H1 (cell line): ENCODE measurements around the gene NR4A3. TPM values are rescaled to one million over a fixed set of nuclear protein-coding genes. Genes with fewer than 3 reads are reported as not detected.

Experiments used
- CTCF ChIA-PET: fragments of 300-600 bp; sonication (Branson Sonifier 250); formaldehyde crosslinking; loops from one replicate; lab custom pipeline; 2021; ENCODE audit not compliant: partially characterized antibody; lab: Charles Lee
- POLR2A ChIA-PET: fragments of 300-600 bp; sonication (Branson Sonifier 250); formaldehyde crosslinking; loops from one replicate; lab custom pipeline; 2021; ENCODE audit warnings: inconsistent platforms; ENCODE audit not compliant: partially characterized antibody; lab: Charles Lee
- DNase-seq, 2 experiments: peaks; one replicate each; pipeline versions ENCODE4 v3.0.0 to v3.0.0-alpha.2; 2010 to 2022; ENCODE audit warnings: low spot score in 2 of 2, low read depth in 1 of 2, mixed read lengths in 1 of 2
- FAIRE-seq: peaks from 2 replicates; lab custom pipeline; 2011; peaks lifted over from hg19 to GRCh38; lab: Jason Lieb, UNC
- H2AFZ ChIP-seq: 2 replicates; pipeline ENCODE4 v1.8.1; 2012; ENCODE audit warnings: low read length, inconsistent platforms
- H2AK5ac ChIP-seq: 2 replicates; pipeline ENCODE4 v1.6.1; 2013; ENCODE audit warnings: low read depth, low read length
- H2BK120ac ChIP-seq: replicated peaks from 2 replicates; pipeline ENCODE3; 2013; ENCODE audit warnings: low read depth, low read length, inconsistent platforms
- H2BK12ac ChIP-seq: 2 replicates; pipeline ENCODE4 v1.6.1; 2013; ENCODE audit warnings: low read depth, low read length
- H2BK15ac ChIP-seq: 2 replicates; pipeline ENCODE4 v1.6.1; 2013; ENCODE audit warnings: low read length
- H2BK20ac ChIP-seq: 2 replicates; pipeline ENCODE4 v1.6.1; 2013; ENCODE audit warnings: low read length
- H2BK5ac ChIP-seq: 2 replicates; pipeline ENCODE4 v1.6.1; 2013; ENCODE audit warnings: low read depth, low read length
- H3K14ac ChIP-seq: 2 replicates; pipeline ENCODE4 v1.6.1; 2013; ENCODE audit warnings: inconsistent platforms; ENCODE audit not compliant: insufficient read length
- H3K18ac ChIP-seq: 2 replicates; pipeline ENCODE4 v1.6.1; 2013; ENCODE audit warnings: low read length; ENCODE audit errors: extremely low read depth
- H3K23ac ChIP-seq: 2 replicates; pipeline ENCODE4 v1.6.1; 2013; ENCODE audit warnings: inconsistent platforms; ENCODE audit not compliant: insufficient read length
- H3K23me2 ChIP-seq: 2 replicates; pipeline ENCODE4 v1.6.1; 2013; ENCODE audit warnings: low read depth, low read length
- H3K27ac ChIP-seq: 2 replicates; pipeline ENCODE4 v1.6.1; 2011; ENCODE audit warnings: low read depth, low read length, inconsistent platforms
- H3K27me3 ChIP-seq, 4 experiments: replicated peaks in 1 of 4; 1 replicate in 1 of 4; 2 replicates in 3 of 4; pipeline versions ENCODE4 v1.6.1 to v1.8.1; 2011 to 2013; ENCODE audit warnings: low read length in 3 of 4, mild to moderate bottlenecking in 3 of 4, inconsistent platforms in 2 of 4, mixed read lengths in 2 of 4, moderate library complexity in 1 of 4; ENCODE audit not compliant: control insufficient read depth in 3 of 4, insufficient read depth in 3 of 4; ENCODE audit errors: extremely low read depth in 1 of 4
- H3K36me3 ChIP-seq, 4 experiments: 2 replicates each; pipeline versions ENCODE4 v1.6.1 to v1.8.1; 2011 to 2013; ENCODE audit warnings: mild to moderate bottlenecking in 4 of 4, low read length in 3 of 4, moderate library complexity in 2 of 4, control low read depth in 1 of 4, inconsistent platforms in 1 of 4; ENCODE audit not compliant: insufficient read depth in 4 of 4, control insufficient read depth in 2 of 4
- H3K4ac ChIP-seq: replicated peaks from 2 replicates; pipeline ENCODE3; 2013; ENCODE audit warnings: low read length, low read depth, mixed read lengths, inconsistent platforms; ENCODE audit not compliant: insufficient read length
- H3K4me1 ChIP-seq, 4 experiments: replicated peaks in 1 of 4; 1 replicate in 1 of 4; 2 replicates in 3 of 4; pipeline versions ENCODE4 v1.6.1 to v1.8.1; 2011 to 2013; ENCODE audit warnings: low read length in 3 of 4, inconsistent platforms in 2 of 4, mixed read lengths in 1 of 4; ENCODE audit not compliant: insufficient read depth in 4 of 4, control insufficient read depth in 3 of 4
- H3K4me2 ChIP-seq, 2 experiments: 2 replicates each; pipeline versions ENCODE4 v1.6.1 to v1.8.1; 2011 to 2013; ENCODE audit warnings: low read depth in 2 of 2, low read length in 2 of 2, control low read depth in 1 of 2, inconsistent platforms in 1 of 2, mild to moderate bottlenecking in 1 of 2; ENCODE audit not compliant: insufficient read depth in 1 of 2
- H3K4me3 ChIP-seq, 4 experiments: fragments of 200-600, 300-600 bp in 1 of 4; sonication (generic), shearing (Covaris generic), sonication (Bioruptor Twin) in 1 of 4; 2 replicates each; pipeline versions ENCODE4 v1.5.1 to v1.8.1; 2011 to 2016; ENCODE audit warnings: low read length in 4 of 4, low read depth in 3 of 4, control low read depth in 2 of 4, inconsistent platforms in 2 of 4, mild to moderate bottlenecking in 2 of 4, mixed read lengths in 1 of 4, moderate library complexity in 1 of 4; ENCODE audit not compliant: insufficient read depth in 2 of 4; ENCODE audit errors: extremely low read depth in 1 of 4
- H3K56ac ChIP-seq: replicated peaks from 2 replicates; pipeline ENCODE3; 2013; ENCODE audit warnings: low read depth, mild to moderate bottlenecking, mixed read lengths, low read length, inconsistent platforms; ENCODE audit not compliant: insufficient read length
- H3K79me1 ChIP-seq: 2 replicates; pipeline ENCODE4 v1.6.1; 2013; ENCODE audit warnings: low read depth, low read length, control low read depth
- H3K79me2 ChIP-seq, 2 experiments: 2 replicates each; pipeline versions ENCODE4 v1.6.1 to v1.8.1; 2012 to 2013; ENCODE audit warnings: low read length in 2 of 2, mild to moderate bottlenecking in 2 of 2, inconsistent platforms in 1 of 2; ENCODE audit not compliant: insufficient read depth in 2 of 2, control insufficient read depth in 1 of 2
- H3K9ac ChIP-seq, 4 experiments: replicated peaks in 1 of 4; 1 replicate in 1 of 4; 2 replicates in 3 of 4; pipeline versions ENCODE4 v1.6.1 to v1.8.1; 2011 to 2013; ENCODE audit warnings: low read depth in 3 of 4, low read length in 3 of 4, control low read depth in 2 of 4, mild to moderate bottlenecking in 2 of 4, moderate library complexity in 2 of 4, inconsistent platforms in 1 of 4; ENCODE audit errors: extremely low read depth in 1 of 4
- H3K9me3 ChIP-seq, 2 experiments: 2 replicates each; pipeline versions ENCODE4 v1.6.1 to v1.8.1; 2012 to 2013; ENCODE audit warnings: mild to moderate bottlenecking in 2 of 2, moderate library complexity in 2 of 2, control low read depth in 1 of 2, inconsistent platforms in 1 of 2, low read depth in 1 of 2, low read length in 1 of 2, mixed read lengths in 1 of 2; ENCODE audit not compliant: insufficient read depth in 2 of 2
- H4K20me1 ChIP-seq, 2 experiments: replicated peaks in 1 of 2; 2 replicates each; pipeline versions ENCODE3 to v1.8.1; 2011 to 2013; ENCODE audit warnings: inconsistent platforms in 2 of 2, low read length in 2 of 2, mild to moderate bottlenecking in 1 of 2; ENCODE audit not compliant: insufficient read depth in 2 of 2, control insufficient read depth in 1 of 2
- H4K5ac ChIP-seq: 2 replicates; pipeline ENCODE4 v1.6.1; 2013; ENCODE audit warnings: low read length, low read depth, mixed read lengths, inconsistent platforms; ENCODE audit not compliant: insufficient read length
- H4K8ac ChIP-seq: 2 replicates; pipeline ENCODE4 v1.8.0; 2013; ENCODE audit warnings: mild to moderate bottlenecking, moderate library complexity, low read length, inconsistent platforms; ENCODE audit not compliant: insufficient read depth; ENCODE audit errors: extremely low read depth
- H4K91ac ChIP-seq: replicated peaks from 2 replicates; pipeline ENCODE3; 2013; ENCODE audit warnings: low read length, mixed read lengths, inconsistent platforms; ENCODE audit not compliant: insufficient read length
- BCL11A ChIP-seq, 2 experiments: IDR thresholded peaks; one replicate each; pipeline ENCODE4 v1.6.1; 2011; ENCODE audit warnings: low read depth in 2 of 2, low read length in 2 of 2, mild to moderate bottlenecking in 2 of 2
- CBX8 ChIP-seq: fragments of 300-800, 300-1000 bp; sonication (generic); IDR thresholded peaks from 2 replicates; pipeline ENCODE4 v1.7.1; 2016; ENCODE audit warnings: low read depth, low read length, borderline replicate concordance
- EGR1 ChIP-seq: IDR thresholded peaks from 2 replicates; pipeline ENCODE4 v1.6.1; 2011; ENCODE audit warnings: low read depth, low read length, borderline replicate concordance
- JUN ChIP-seq: IDR thresholded peaks from 2 replicates; pipeline ENCODE4 v1.6.1; 2011; ENCODE audit warnings: low read depth, mild to moderate bottlenecking, improper control_type of control experiment, low read length
- WGBS, 2 experiments: shearing (Covaris generic) in 1 of 2; methylation state at CpG; one replicate each; pipeline versions ENCODE4 v1.1.6 to v1.1.7; 2013 to 2015; ENCODE audit warnings: low lambda C conversion rate in 2 of 2, mixed read lengths in 2 of 2, inconsistent platforms in 1 of 2, low coverage in 1 of 2, missing lambda C conversion rate in 1 of 2; ENCODE audit not compliant: insufficient replicate concordance in 2 of 2, insufficient coverage in 1 of 2, insufficient read length in 1 of 2; ENCODE audit errors: extremely low coverage in 1 of 2, missing lambda C conversion rate in 1 of 2; 5-methylcytosine and 5-hydroxymethylcytosine counted together
- polyA plus RNA-seq, 7 experiments: library from polyadenylated mRNA; depleted of rRNA in 3 of 7; stranded (reverse) in 5 of 7; unstranded in 2 of 7; fragments of >200 nt in 5 of 7; fragments of 200-250 nt in 2 of 7; gene quantifications; 1 replicate in 5 of 7; 2 replicates in 1 of 7; 4 replicates in 1 of 7; pipeline versions ENCODE4 v1.2.1 to v1.2.3, GENCODE V29; 2011 to 2013; ENCODE audit warnings: missing spikeins in 2 of 7, mixed read lengths in 2 of 7
- total RNA-seq: library from RNA; stranded (reverse); fragmentation: NEBNext Ultra II Directional; extraction: Animal tissue kit (Norgen Biotek cat#: 25700); gene quantifications from 2 replicates; pipeline ENCODE4 v1.2.1, GENCODE V29; 2021

The NR4A3 gene
- total and polyA plus RNA-seq, 2 of the 8 experiments (the other 6 are each of a cell fraction or from before 2014, with no cell fraction given), result 0.05 to 0.30 TPM

DNA sequence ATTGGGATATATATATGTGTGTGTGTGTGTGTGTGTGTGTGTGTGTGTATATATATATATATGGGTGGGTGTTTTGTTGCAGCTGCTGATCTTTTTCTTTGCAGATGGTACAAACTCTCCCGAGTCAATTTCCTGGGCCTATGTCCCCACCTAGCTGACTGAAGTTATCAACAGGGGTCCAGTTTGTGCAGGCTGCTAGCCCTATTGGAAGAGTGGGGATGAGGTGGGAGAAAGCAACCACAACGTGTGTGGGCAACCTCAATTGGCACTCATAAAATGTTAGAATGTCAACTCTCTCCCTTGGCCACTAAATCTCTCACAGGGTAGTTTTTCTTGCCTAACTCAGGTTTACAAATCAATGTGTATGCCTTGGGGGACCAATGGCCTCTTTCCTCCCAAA lies 5.6 kb downstream of the NR4A3 start:
- H2BK15ac ChIP-seq, result no peak overlapping the region
- no peak overlapping the region for H2BK120ac ChIP-seq
- H3K14ac ChIP-seq, result no peak overlapping the region
- no peaks in the 10 kb centered on the region for H3K79me1 ChIP-seq
- H3K4me1 ChIP-seq, result peaks cover 0 to 27% (median 15%) of the 10 kb centered on the region in 4 experiments; a peak in 6 of 7 replicates
- no peak overlapping the region for H3K4ac ChIP-seq
- no peak overlapping the region; a peak in 1 of 4 replicates for H3K4me2 ChIP-seq
- H2AFZ ChIP-seq, result no peak overlapping the region
- no peak overlapping the region for H3K18ac ChIP-seq
- no peak overlapping the region for H2BK20ac ChIP-seq
- H3K4me3 ChIP-seq, result no peak overlapping the region
- H3K9me3 ChIP-seq, result no peaks in the 10 kb centered on the region
- H4K5ac ChIP-seq, result no peak overlapping the region
- DNase-seq (no peak), FAIRE-seq (no peak)
- H4K20me1 ChIP-seq, result peaks cover 5 to 17% of the 10 kb centered on the region in 2 experiments
- H3K23ac ChIP-seq, result no peak overlapping the region
- TF ChIP-seq BCL11A (IDR thresholded peaks at IDR 0.05; ENCODE audit: low read depth in 2 of 2, low read length in 2 of 2) (no peak), JUN (no peak), EGR1 (no peak), CBX8 (no peak)
- no peak overlapping the region for H4K8ac ChIP-seq
- H2BK12ac ChIP-seq, result no peak overlapping the region
- POLR2A ChIA-PET, result interaction anchor here (1.1 kb wide), 1 partner anchor 8 kb away, joined by 4 read pairs; no protein-coding TSS in a partner anchor
- CTCF ChIA-PET, result interaction anchor here (0.6 to 0.9 kb wide), 3 partner anchors 32 to 1035 kb away, joined by 3 read pairs; no protein-coding TSS in a partner anchor
- H2AK5ac ChIP-seq, result no peak overlapping the region
- no peaks in the 10 kb centered on the region for H3K79me2 ChIP-seq
- no peak overlapping the region for H2BK5ac ChIP-seq
- no peak overlapping the region for H4K91ac ChIP-seq
- H3K9ac ChIP-seq, result no peak overlapping the region
- peaks cover 65 to 90% (median 83%) of the 10 kb centered on the region in 4 experiments for H3K27me3 ChIP-seq
- no peak overlapping the region for H3K27ac ChIP-seq
- no peak overlapping the region for H3K56ac ChIP-seq
- 51% methylated on average over 2 of the region's 2 CpGs; no CpG with 5 or more reads in 1 of the 2 experiments for WGBS, 2 experiments
- peaks cover 0 to 6% (median 0%) of the 10 kb centered on the region in 4 experiments; a peak in 1 of 8 replicates for H3K36me3 ChIP-seq
- H3K23me2 ChIP-seq, result peaks cover 32% of the 10 kb centered on the region
